Left kidney (tissue), 2 donors: ENCODE data around the gene DCTN5. TPM values are rescaled to one million over a fixed set of nuclear protein-coding genes. Genes with fewer than 3 reads are reported as not detected.
"Not testable (repeated sequence)": the region's sequence is repeated elsewhere in the genome, so short reads cannot be mapped to it uniquely, and the experiment has no call there.

Experiments used
- DNase-seq: peaks from one replicate; pipeline ENCODE4 v3.0.0-alpha.2; 2013
- polyA plus RNA-seq: library from polyadenylated mRNA; unstranded; fragments of 120-200 nt; gene quantifications from one replicate; pipeline ENCODE4 v1.2.1, GENCODE V29; 2013; ENCODE audit not compliant: insufficient read length

DCTN5 gene
- polyA plus RNA-seq, 1 donor = 78.7 TPM

- DNase-seq = no peak
These were observed 50.4 kb downstream of the DCTN5 start for GRCh38 chr16:23691483-23692189.

GRCh38 chr16:23692190-23692837 lies 51.0 kb downstream of the DCTN5 start:
- DNase-seq = no peak

GRCh38 chr16:23694265-23694643 lies 53.0 kb downstream of the DCTN5 start:
- no peak for DNase-seq

GRCh38 chr16:23694644-23695373 lies 53.5 kb downstream of the DCTN5 start:
- DNase-seq = peak; percentile 53

- no peak for DNase-seq
These were observed 54.5 kb downstream of the DCTN5 start for GRCh38 chr16:23695756-23696155.

GRCh38 chr16:23699100-23699499 lies 57.8 kb downstream of the DCTN5 start:
- DNase-seq = no peak

- no peak for DNase-seq
These were observed 58.8 kb downstream of the DCTN5 start for GRCh38 chr16:23700093-23700492.

- DNase-seq = no peak
These were observed 59.2 kb downstream of the DCTN5 start for GRCh38 chr16:23700509-23700908.

- no peak for DNase-seq
These were observed 59.8 kb downstream of the DCTN5 start for GRCh38 chr16:23701045-23701444.

- DNase-seq = no peak
These were observed 61.7 kb downstream of the DCTN5 start for GRCh38 chr16:23702951-23703350.

- no peak for DNase-seq
These were observed 63.7 kb downstream of the DCTN5 start for GRCh38 chr16:23704772-23705516.

- DNase-seq = no peak
These were observed 64.2 kb downstream of the DCTN5 start for GRCh38 chr16:23705517-23705902.

GRCh38 chr16:23706439-23706838 lies 65.2 kb downstream of the DCTN5 start:
- DNase-seq = no peak

- no peak for DNase-seq
These were observed 68.3 kb downstream of the DCTN5 start for GRCh38 chr16:23709536-23709935.

- DNase-seq = no peak
These were observed 68.7 kb downstream of the DCTN5 start for GRCh38 chr16:23710008-23710407.

GRCh38 chr16:23710504-23710903 lies 69.2 kb downstream of the DCTN5 start:
- no peak for DNase-seq

- DNase-seq = no peak
These were observed 70.5 kb downstream of the DCTN5 start for GRCh38 chr16:23711785-23712184.

GRCh38 chr16:23712976-23713375 lies 71.7 kb downstream of the DCTN5 start, which contains the start of gene ERN2:
Gene ERN2 (minus strand): TSS chr16:23713222. CDS start chr16:23713187, 35 bp downstream.
- DNase-seq = no peak

- DNase-seq = no peak
These were observed 75.2 kb downstream of the DCTN5 start for GRCh38 chr16:23716484-23716883.

- not testable (repeated sequence) for DNase-seq
These were observed 81.5 kb downstream of the DCTN5 start for GRCh38 chr16:23722613-23723240.

GRCh38 chr16:23724096-23724784 lies 83.0 kb downstream of the DCTN5 start:
- DNase-seq = no peak
